GM23338 (cell line): ENCODE measurements around the gene CACNB2. TPM values are rescaled to one million over a fixed set of nuclear protein-coding genes. Genes with fewer than 3 reads are reported as not detected.

Source experiments
- ATAC-seq: fragments of 200-7000 bp; cut with Tn5 transposase; 3 replicates; pipeline ENCODE4 v1.9.1; 2020
- DNase-seq: peaks from one replicate; pipeline ENCODE4 v3.0.0-alpha.2; 2015; ENCODE audit warnings: low spot score
- H2AFZ ChIP-seq: fragments of 200-600 bp; sonication (generic); 2 replicates; pipeline ENCODE4 v1.8.0; 2016; ENCODE audit warnings: antibody characterized with exemption, mild to moderate bottlenecking, moderate library complexity
- H3F3A ChIP-seq: fragments of 200-600 bp; sonication (generic); replicated peaks from 2 replicates; pipeline ENCODE4 v1.8.0; 2017; ENCODE audit warnings: antibody characterized with exemption, mixed run types, low read depth
- H3K27ac ChIP-seq: fragments of 200-600 bp; sonication (generic); 2 replicates; pipeline ENCODE4 v1.6.1; 2016; ENCODE audit warnings: low read depth
- H3K27me3 ChIP-seq: fragments of 200-600 bp; sonication (generic); 2 replicates; pipeline ENCODE4 v1.8.0; 2016; ENCODE audit warnings: mild to moderate bottlenecking, mixed run types, moderate library complexity; ENCODE audit not compliant: insufficient read depth
- H3K36me3 ChIP-seq: fragments of 200-600 bp; sonication (generic); 2 replicates; pipeline ENCODE4 v1.8.0; 2016; ENCODE audit warnings: mild to moderate bottlenecking; ENCODE audit not compliant: insufficient read depth
- H3K4me1 ChIP-seq: fragments of 200-600 bp; sonication (generic); 2 replicates; pipeline ENCODE4 v1.8.0; 2016; ENCODE audit warnings: mild to moderate bottlenecking, moderate library complexity; ENCODE audit not compliant: insufficient read depth
- H3K4me2 ChIP-seq: fragments of 200-600 bp; sonication (generic); 2 replicates; pipeline ENCODE4 v1.7.1; 2017; ENCODE audit warnings: mixed run types
- H3K4me3 ChIP-seq: fragments of 200-600 bp; sonication (generic); 2 replicates; pipeline ENCODE4 v1.6.1; 2016; ENCODE audit warnings: mixed run types
- H3K79me2 ChIP-seq: fragments of 200-600 bp; sonication (generic); replicated peaks from 2 replicates; pipeline ENCODE4 v1.8.0; 2017; ENCODE audit warnings: mild to moderate bottlenecking; ENCODE audit not compliant: insufficient read depth
- H3K9me2 ChIP-seq: fragments of 200-600 bp; sonication (generic); 2 replicates; pipeline ENCODE4 v1.8.0; 2017; ENCODE audit not compliant: insufficient read depth
- H4K20me1 ChIP-seq: fragments of 200-600 bp; sonication (generic); replicated peaks from 2 replicates; pipeline ENCODE4 v1.8.0; 2017; ENCODE audit warnings: mild to moderate bottlenecking; ENCODE audit not compliant: insufficient read depth
- H3K27ac Mint-ChIP-seq: 2 replicates; pipeline ENCODE4 v1.8.0; 2020; ENCODE audit warnings: inconsistent platforms, mild to moderate bottlenecking, moderate library complexity, mixed read lengths
- H3K27me3 Mint-ChIP-seq: 3 replicates; pipeline ENCODE4 v1.8.0; 2022; ENCODE audit warnings: low read depth, mild to moderate bottlenecking, moderate library complexity, mixed read lengths, inconsistent platforms; ENCODE audit not compliant: insufficient read depth, poor library complexity
- H3K36me3 Mint-ChIP-seq: 3 replicates; pipeline ENCODE4 v1.8.0; 2021; ENCODE audit warnings: low read depth, mild to moderate bottlenecking, inconsistent platforms, moderate library complexity, mixed read lengths
- H3K4me1 Mint-ChIP-seq: 3 replicates; pipeline ENCODE4 v1.8.0; 2020; ENCODE audit warnings: mild to moderate bottlenecking, inconsistent platforms, mixed read lengths
- H3K4me3 Mint-ChIP-seq: 3 replicates; pipeline ENCODE4 v1.8.0; 2021; ENCODE audit warnings: moderate library complexity, mild to moderate bottlenecking, inconsistent platforms, mixed read lengths
- H3K9me3 Mint-ChIP-seq: 3 replicates; pipeline ENCODE4 v1.8.0; 2020; ENCODE audit warnings: moderate library complexity, mild to moderate bottlenecking, inconsistent platforms, mixed read lengths
- CREB1 ChIP-seq: fragments of 250-450 bp; sonication (Bioruptor Pico); IDR thresholded peaks from 2 replicates; pipeline ENCODE4 v1.5.0; 2020; ENCODE audit warnings: low read depth, mild to moderate bottlenecking, moderate library complexity
- EZH2 ChIP-seq: fragments of 200-600 bp; sonication (generic); IDR thresholded peaks from one replicate; pipeline ENCODE4 v1.8.0; 2017; ENCODE audit warnings: antibody characterized with exemption, mild to moderate bottlenecking, low read depth; ENCODE audit not compliant: unreplicated experiment
- EZH2phosphoT487 ChIP-seq: fragments of 200-600 bp; sonication (generic); IDR thresholded peaks from one replicate; pipeline ENCODE4 v1.8.1; 2018; ENCODE audit warnings: antibody characterized with exemption; ENCODE audit not compliant: unreplicated experiment
- JUNB ChIP-seq: IDR thresholded peaks from one replicate; pipeline ENCODE4 v1.6.1; 2016; ENCODE audit warnings: antibody characterized with exemption; ENCODE audit not compliant: unreplicated experiment
- NANOG ChIP-seq: IDR thresholded peaks from 2 replicates; pipeline ENCODE4 v1.6.1; 2016; ENCODE audit warnings: antibody characterized with exemption, borderline replicate concordance
- POLR2AphosphoS5 ChIP-seq: IDR thresholded peaks from 2 replicates; pipeline ENCODE4 v1.6.1; 2016; ENCODE audit warnings: antibody characterized with exemption, low read depth
- STAT1 ChIP-seq: IDR thresholded peaks from one replicate; pipeline ENCODE4 v1.6.1; 2016; ENCODE audit warnings: antibody characterized with exemption; ENCODE audit not compliant: unreplicated experiment
- ZNF114 ChIP-seq: fragments of 250-450 bp; sonication (Bioruptor Pico); IDR thresholded peaks from 2 replicates; pipeline ENCODE4 v1.5.0; 2020; ENCODE audit warnings: mild to moderate bottlenecking, moderate library complexity
- ZNF331 ChIP-seq: fragments of 250-450 bp; sonication (Bioruptor Pico); IDR thresholded peaks from 2 replicates; pipeline ENCODE4 v1.5.0; 2020; ENCODE audit warnings: low read depth, mild to moderate bottlenecking, moderate library complexity
- polyA plus RNA-seq: library from polyadenylated mRNA; unstranded; fragments of >200 nt; fragmentation: Nextera tagmentation; extraction: Ambion mirVana; gene quantifications from 2 replicates; pipeline ENCODE4 v1.2.1, GENCODE V29; 2016
- total RNA-seq: library from RNA; depleted of rRNA; stranded (reverse); fragments of >200 nt; shearing (Covaris generic); gene quantifications from 2 replicates; pipeline ENCODE4 v1.2.3, GENCODE V29; 2014
- TF ChIP-seq, protein P1 (sequence below): fragments of 250-450 bp; sonication (Bioruptor Pico); IDR thresholded peaks from 2 replicates; pipeline ENCODE4 v1.5.0; 2020; ENCODE audit warnings: mild to moderate bottlenecking, moderate library complexity
- TF ChIP-seq, protein P2 (sequence below): IDR thresholded peaks from 2 replicates; pipeline ENCODE4 v1.6.1; 2016; ENCODE audit warnings: antibody characterized with exemption
- TF ChIP-seq, protein P3 (sequence below): IDR thresholded peaks from one replicate; pipeline ENCODE4 v1.6.1; 2018; ENCODE audit warnings: antibody characterized with exemption; ENCODE audit not compliant: unreplicated experiment
- TF ChIP-seq, protein P4 (sequence below), 2 experiments: fragments of 200-600 bp in 1 of 2; sonication (generic) in 1 of 2; conservative IDR thresholded peaks; 2 replicates each; pipeline versions ENCODE4 v1.5.1 to v1.6.1; 2016 to 2017; ENCODE audit warnings: antibody characterized with exemption in 2 of 2, low read depth in 2 of 2, mild to moderate bottlenecking in 2 of 2, moderate library complexity in 1 of 2

Gene CACNB2
- total and polyA plus RNA-seq, 2 experiments from 2014 or later: 5.0 to 5.9 TPM

DNA sequence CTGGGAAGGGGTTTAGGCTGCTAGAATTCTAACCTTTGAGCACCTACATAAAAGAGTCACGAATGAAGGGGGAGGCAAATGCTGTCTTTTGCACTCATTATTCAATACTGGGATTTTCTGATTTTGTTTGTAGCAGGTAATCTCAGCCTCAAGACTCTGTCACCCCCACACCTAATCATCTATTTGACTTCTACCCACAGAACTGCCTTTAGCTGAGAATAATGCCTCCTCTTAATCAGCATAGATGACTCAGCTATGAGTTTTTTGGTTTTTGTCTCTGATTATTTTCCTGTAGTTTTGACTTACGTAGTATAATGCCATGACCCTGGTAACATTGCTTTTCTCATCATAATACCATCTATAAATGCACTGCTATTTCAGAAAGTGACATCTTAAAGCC lies 42.7 kb upstream of the CACNB2 start:
- peaks cover 16% of the 10 kb centered on the region for H3K4me1 ChIP-seq
- TF ChIP-seq EZH2 (no peak), CREB1 (CRISPR knock-in tag) (no peak), NANOG (no peak), STAT1 (no peak), ZNF331 (CRISPR knock-in tag) (no peak), ZNF114 (CRISPR knock-in tag) (no peak), JUNB (no peak), EZH2phosphoT487 (no peak), POLR2AphosphoS5 (no peak)
- TF ChIP-seq, protein P1, sequence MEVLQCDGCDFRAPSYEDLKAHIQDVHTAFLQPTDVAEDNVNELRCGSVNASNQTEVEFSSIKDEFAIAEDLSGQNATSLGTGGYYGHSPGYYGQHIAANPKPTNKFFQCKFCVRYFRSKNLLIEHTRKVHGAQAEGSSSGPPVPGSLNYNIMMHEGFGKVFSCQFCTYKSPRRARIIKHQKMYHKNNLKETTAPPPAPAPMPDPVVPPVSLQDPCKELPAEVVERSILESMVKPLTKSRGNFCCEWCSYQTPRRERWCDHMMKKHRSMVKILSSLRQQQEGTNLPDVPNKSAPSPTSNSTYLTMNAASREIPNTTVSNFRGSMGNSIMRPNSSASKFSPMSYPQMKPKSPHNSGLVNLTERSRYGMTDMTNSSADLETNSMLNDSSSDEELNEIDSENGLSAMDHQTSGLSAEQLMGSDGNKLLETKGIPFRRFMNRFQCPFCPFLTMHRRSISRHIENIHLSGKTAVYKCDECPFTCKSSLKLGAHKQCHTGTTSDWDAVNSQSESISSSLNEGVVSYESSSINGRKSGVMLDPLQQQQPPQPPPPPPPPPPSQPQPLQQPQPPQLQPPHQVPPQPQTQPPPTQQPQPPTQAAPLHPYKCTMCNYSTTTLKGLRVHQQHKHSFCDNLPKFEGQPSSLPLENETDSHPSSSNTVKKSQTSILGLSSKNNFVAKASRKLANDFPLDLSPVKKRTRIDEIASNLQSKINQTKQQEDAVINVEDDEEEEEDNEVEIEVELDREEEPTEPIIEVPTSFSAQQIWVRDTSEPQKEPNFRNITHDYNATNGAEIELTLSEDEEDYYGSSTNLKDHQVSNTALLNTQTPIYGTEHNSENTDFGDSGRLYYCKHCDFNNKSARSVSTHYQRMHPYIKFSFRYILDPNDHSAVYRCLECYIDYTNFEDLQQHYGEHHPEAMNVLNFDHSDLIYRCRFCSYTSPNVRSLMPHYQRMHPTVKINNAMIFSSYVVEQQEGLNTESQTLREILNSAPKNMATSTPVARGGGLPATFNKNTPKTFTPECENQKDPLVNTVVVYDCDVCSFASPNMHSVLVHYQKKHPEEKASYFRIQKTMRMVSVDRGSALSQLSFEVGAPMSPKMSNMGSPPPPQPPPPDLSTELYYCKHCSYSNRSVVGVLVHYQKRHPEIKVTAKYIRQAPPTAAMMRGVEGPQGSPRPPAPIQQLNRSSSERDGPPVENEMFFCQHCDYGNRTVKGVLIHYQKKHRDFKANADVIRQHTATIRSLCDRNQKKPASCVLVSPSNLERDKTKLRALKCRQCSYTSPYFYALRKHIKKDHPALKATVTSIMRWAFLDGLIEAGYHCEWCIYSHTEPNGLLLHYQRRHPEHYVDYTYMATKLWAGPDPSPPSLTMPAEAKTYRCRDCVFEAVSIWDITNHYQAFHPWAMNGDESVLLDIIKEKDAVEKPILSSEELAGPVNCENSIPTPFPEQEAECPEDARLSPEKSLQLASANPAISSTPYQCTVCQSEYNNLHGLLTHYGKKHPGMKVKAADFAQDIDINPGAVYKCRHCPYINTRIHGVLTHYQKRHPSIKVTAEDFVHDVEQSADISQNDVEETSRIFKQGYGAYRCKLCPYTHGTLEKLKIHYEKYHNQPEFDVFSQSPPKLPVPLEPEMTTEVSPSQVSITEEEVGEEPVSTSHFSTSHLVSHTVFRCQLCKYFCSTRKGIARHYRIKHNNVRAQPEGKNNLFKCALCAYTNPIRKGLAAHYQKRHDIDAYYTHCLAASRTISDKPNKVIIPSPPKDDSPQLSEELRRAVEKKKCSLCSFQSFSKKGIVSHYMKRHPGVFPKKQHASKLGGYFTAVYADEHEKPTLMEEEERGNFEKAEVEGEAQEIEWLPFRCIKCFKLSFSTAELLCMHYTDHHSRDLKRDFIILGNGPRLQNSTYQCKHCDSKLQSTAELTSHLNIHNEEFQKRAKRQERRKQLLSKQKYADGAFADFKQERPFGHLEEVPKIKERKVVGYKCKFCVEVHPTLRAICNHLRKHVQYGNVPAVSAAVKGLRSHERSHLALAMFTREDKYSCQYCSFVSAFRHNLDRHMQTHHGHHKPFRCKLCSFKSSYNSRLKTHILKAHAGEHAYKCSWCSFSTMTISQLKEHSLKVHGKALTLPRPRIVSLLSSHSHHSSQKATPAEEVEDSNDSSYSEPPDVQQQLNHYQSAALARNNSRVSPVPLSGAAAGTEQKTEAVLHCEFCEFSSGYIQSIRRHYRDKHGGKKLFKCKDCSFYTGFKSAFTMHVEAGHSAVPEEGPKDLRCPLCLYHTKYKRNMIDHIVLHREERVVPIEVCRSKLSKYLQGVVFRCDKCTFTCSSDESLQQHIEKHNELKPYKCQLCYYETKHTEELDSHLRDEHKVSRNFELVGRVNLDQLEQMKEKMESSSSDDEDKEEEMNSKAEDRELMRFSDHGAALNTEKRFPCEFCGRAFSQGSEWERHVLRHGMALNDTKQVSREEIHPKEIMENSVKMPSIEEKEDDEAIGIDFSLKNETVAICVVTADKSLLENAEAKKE (CRISPR knock-in tag): no peak
- TF ChIP-seq, protein P2, sequence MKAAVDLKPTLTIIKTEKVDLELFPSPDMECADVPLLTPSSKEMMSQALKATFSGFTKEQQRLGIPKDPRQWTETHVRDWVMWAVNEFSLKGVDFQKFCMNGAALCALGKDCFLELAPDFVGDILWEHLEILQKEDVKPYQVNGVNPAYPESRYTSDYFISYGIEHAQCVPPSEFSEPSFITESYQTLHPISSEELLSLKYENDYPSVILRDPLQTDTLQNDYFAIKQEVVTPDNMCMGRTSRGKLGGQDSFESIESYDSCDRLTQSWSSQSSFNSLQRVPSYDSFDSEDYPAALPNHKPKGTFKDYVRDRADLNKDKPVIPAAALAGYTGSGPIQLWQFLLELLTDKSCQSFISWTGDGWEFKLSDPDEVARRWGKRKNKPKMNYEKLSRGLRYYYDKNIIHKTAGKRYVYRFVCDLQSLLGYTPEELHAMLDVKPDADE: no peak
- TF ChIP-seq, protein P3, sequence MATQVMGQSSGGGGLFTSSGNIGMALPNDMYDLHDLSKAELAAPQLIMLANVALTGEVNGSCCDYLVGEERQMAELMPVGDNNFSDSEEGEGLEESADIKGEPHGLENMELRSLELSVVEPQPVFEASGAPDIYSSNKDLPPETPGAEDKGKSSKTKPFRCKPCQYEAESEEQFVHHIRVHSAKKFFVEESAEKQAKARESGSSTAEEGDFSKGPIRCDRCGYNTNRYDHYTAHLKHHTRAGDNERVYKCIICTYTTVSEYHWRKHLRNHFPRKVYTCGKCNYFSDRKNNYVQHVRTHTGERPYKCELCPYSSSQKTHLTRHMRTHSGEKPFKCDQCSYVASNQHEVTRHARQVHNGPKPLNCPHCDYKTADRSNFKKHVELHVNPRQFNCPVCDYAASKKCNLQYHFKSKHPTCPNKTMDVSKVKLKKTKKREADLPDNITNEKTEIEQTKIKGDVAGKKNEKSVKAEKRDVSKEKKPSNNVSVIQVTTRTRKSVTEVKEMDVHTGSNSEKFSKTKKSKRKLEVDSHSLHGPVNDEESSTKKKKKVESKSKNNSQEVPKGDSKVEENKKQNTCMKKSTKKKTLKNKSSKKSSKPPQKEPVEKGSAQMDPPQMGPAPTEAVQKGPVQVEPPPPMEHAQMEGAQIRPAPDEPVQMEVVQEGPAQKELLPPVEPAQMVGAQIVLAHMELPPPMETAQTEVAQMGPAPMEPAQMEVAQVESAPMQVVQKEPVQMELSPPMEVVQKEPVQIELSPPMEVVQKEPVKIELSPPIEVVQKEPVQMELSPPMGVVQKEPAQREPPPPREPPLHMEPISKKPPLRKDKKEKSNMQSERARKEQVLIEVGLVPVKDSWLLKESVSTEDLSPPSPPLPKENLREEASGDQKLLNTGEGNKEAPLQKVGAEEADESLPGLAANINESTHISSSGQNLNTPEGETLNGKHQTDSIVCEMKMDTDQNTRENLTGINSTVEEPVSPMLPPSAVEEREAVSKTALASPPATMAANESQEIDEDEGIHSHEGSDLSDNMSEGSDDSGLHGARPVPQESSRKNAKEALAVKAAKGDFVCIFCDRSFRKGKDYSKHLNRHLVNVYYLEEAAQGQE: no peak
- TF ChIP-seq, protein P4, sequence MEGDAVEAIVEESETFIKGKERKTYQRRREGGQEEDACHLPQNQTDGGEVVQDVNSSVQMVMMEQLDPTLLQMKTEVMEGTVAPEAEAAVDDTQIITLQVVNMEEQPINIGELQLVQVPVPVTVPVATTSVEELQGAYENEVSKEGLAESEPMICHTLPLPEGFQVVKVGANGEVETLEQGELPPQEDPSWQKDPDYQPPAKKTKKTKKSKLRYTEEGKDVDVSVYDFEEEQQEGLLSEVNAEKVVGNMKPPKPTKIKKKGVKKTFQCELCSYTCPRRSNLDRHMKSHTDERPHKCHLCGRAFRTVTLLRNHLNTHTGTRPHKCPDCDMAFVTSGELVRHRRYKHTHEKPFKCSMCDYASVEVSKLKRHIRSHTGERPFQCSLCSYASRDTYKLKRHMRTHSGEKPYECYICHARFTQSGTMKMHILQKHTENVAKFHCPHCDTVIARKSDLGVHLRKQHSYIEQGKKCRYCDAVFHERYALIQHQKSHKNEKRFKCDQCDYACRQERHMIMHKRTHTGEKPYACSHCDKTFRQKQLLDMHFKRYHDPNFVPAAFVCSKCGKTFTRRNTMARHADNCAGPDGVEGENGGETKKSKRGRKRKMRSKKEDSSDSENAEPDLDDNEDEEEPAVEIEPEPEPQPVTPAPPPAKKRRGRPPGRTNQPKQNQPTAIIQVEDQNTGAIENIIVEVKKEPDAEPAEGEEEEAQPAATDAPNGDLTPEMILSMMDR (conservative IDR thresholded peaks at IDR 0.05; ENCODE audit: low read depth in 2 of 2): no peak
- no peak overlapping the region for H3K4me3 ChIP-seq
- no peaks in the 10 kb centered on the region for H3K36me3 ChIP-seq
- H3F3A ChIP-seq: no peaks in the 10 kb centered on the region
- H3K4me1 Mint-ChIP-seq: peaks cover 33% of the 10 kb centered on the region
- ATAC-seq (no peak), DNase-seq (no peak)
- no peak overlapping the region for H3K4me3 Mint-ChIP-seq
- peak overlapping the region; percentile 75; the same call in 1 of the 2 replicates for H3K27ac Mint-ChIP-seq
- no peaks in the 10 kb centered on the region for H3K79me2 ChIP-seq
- no peaks in the 10 kb centered on the region; the same call in 2 of the 3 replicates for H3K9me3 Mint-ChIP-seq
- H2AFZ ChIP-seq: peak overlapping the region; percentile 75
- H3K27me3 Mint-ChIP-seq: peaks cover 3% of the 10 kb centered on the region
- no peak overlapping the region for H3K4me2 ChIP-seq
- no peaks in the 10 kb centered on the region; the same call in 1 of the 2 replicates for H3K9me2 ChIP-seq
- H3K36me3 Mint-ChIP-seq: peaks cover 7% of the 10 kb centered on the region; the same call in 1 of the 3 replicates
- no peaks in the 10 kb centered on the region for H4K20me1 ChIP-seq
- no peak overlapping the region for H3K27ac ChIP-seq
- no peaks in the 10 kb centered on the region for H3K27me3 ChIP-seq
